GM23338 (cell line): ENCODE results near the gene PTCD2. TPM values are rescaled to one million over a fixed set of nuclear protein-coding genes. Genes with fewer than 3 reads are reported as not detected.
A peak's percentile ranks its signal among the peaks of the same experiment; 100 is the strongest.

ENCODE experiments used
- ATAC-seq: fragments of 200-7000 bp; cut with Tn5 transposase; 3 replicates; pipeline ENCODE4 v1.9.1; 2020
- DNase-seq: peaks from one replicate; pipeline ENCODE4 v3.0.0-alpha.2; 2015; ENCODE audit warnings: low spot score
- H2AFZ ChIP-seq: fragments of 200-600 bp; sonication (generic); 2 replicates; pipeline ENCODE4 v1.8.0; 2016; ENCODE audit warnings: antibody characterized with exemption, mild to moderate bottlenecking, moderate library complexity
- H3F3A ChIP-seq: fragments of 200-600 bp; sonication (generic); replicated peaks from 2 replicates; pipeline ENCODE4 v1.8.0; 2017; ENCODE audit warnings: antibody characterized with exemption, mixed run types, low read depth
- H3K27ac ChIP-seq: fragments of 200-600 bp; sonication (generic); 2 replicates; pipeline ENCODE4 v1.6.1; 2016; ENCODE audit warnings: low read depth
- H3K27me3 ChIP-seq: fragments of 200-600 bp; sonication (generic); 2 replicates; pipeline ENCODE4 v1.8.0; 2016; ENCODE audit warnings: mild to moderate bottlenecking, mixed run types, moderate library complexity; ENCODE audit not compliant: insufficient read depth
- H3K36me3 ChIP-seq: fragments of 200-600 bp; sonication (generic); 2 replicates; pipeline ENCODE4 v1.8.0; 2016; ENCODE audit warnings: mild to moderate bottlenecking; ENCODE audit not compliant: insufficient read depth
- H3K4me1 ChIP-seq: fragments of 200-600 bp; sonication (generic); 2 replicates; pipeline ENCODE4 v1.8.0; 2016; ENCODE audit warnings: mild to moderate bottlenecking, moderate library complexity; ENCODE audit not compliant: insufficient read depth
- H3K4me2 ChIP-seq: fragments of 200-600 bp; sonication (generic); 2 replicates; pipeline ENCODE4 v1.7.1; 2017; ENCODE audit warnings: mixed run types
- H3K4me3 ChIP-seq: fragments of 200-600 bp; sonication (generic); 2 replicates; pipeline ENCODE4 v1.6.1; 2016; ENCODE audit warnings: mixed run types
- H3K79me2 ChIP-seq: fragments of 200-600 bp; sonication (generic); replicated peaks from 2 replicates; pipeline ENCODE4 v1.8.0; 2017; ENCODE audit warnings: mild to moderate bottlenecking; ENCODE audit not compliant: insufficient read depth
- H3K9me2 ChIP-seq: fragments of 200-600 bp; sonication (generic); 2 replicates; pipeline ENCODE4 v1.8.0; 2017; ENCODE audit not compliant: insufficient read depth
- H4K20me1 ChIP-seq: fragments of 200-600 bp; sonication (generic); replicated peaks from 2 replicates; pipeline ENCODE4 v1.8.0; 2017; ENCODE audit warnings: mild to moderate bottlenecking; ENCODE audit not compliant: insufficient read depth
- H3K27ac Mint-ChIP-seq: 2 replicates; pipeline ENCODE4 v1.8.0; 2020; ENCODE audit warnings: inconsistent platforms, mild to moderate bottlenecking, moderate library complexity, mixed read lengths
- H3K27me3 Mint-ChIP-seq: 3 replicates; pipeline ENCODE4 v1.8.0; 2022; ENCODE audit warnings: low read depth, mild to moderate bottlenecking, moderate library complexity, mixed read lengths, inconsistent platforms; ENCODE audit not compliant: insufficient read depth, poor library complexity
- H3K36me3 Mint-ChIP-seq: 3 replicates; pipeline ENCODE4 v1.8.0; 2021; ENCODE audit warnings: low read depth, mild to moderate bottlenecking, inconsistent platforms, moderate library complexity, mixed read lengths
- H3K4me1 Mint-ChIP-seq: 3 replicates; pipeline ENCODE4 v1.8.0; 2020; ENCODE audit warnings: mild to moderate bottlenecking, inconsistent platforms, mixed read lengths
- H3K4me3 Mint-ChIP-seq: 3 replicates; pipeline ENCODE4 v1.8.0; 2021; ENCODE audit warnings: moderate library complexity, mild to moderate bottlenecking, inconsistent platforms, mixed read lengths
- H3K9me3 Mint-ChIP-seq: 3 replicates; pipeline ENCODE4 v1.8.0; 2020; ENCODE audit warnings: moderate library complexity, mild to moderate bottlenecking, inconsistent platforms, mixed read lengths
- CTCF ChIP-seq, 2 experiments: fragments of 200-600 bp in 1 of 2; sonication (generic) in 1 of 2; conservative IDR thresholded peaks; 2 replicates each; pipeline versions ENCODE4 v1.5.1 to v1.6.1; 2016 to 2017; ENCODE audit warnings: antibody characterized with exemption in 2 of 2, low read depth in 2 of 2, mild to moderate bottlenecking in 2 of 2, moderate library complexity in 1 of 2
- JUNB ChIP-seq: IDR thresholded peaks from one replicate; pipeline ENCODE4 v1.6.1; 2016; ENCODE audit warnings: antibody characterized with exemption; ENCODE audit not compliant: unreplicated experiment
- POLR2AphosphoS5 ChIP-seq: IDR thresholded peaks from 2 replicates; pipeline ENCODE4 v1.6.1; 2016; ENCODE audit warnings: antibody characterized with exemption, low read depth
- REST ChIP-seq: IDR thresholded peaks from one replicate; pipeline ENCODE4 v1.6.1; 2018; ENCODE audit warnings: antibody characterized with exemption; ENCODE audit not compliant: unreplicated experiment
- STAT1 ChIP-seq: IDR thresholded peaks from one replicate; pipeline ENCODE4 v1.6.1; 2016; ENCODE audit warnings: antibody characterized with exemption; ENCODE audit not compliant: unreplicated experiment
- ZNF331 ChIP-seq: fragments of 250-450 bp; sonication (Bioruptor Pico); IDR thresholded peaks from 2 replicates; pipeline ENCODE4 v1.5.0; 2020; ENCODE audit warnings: low read depth, mild to moderate bottlenecking, moderate library complexity
- polyA plus RNA-seq: library from polyadenylated mRNA; unstranded; fragments of >200 nt; fragmentation: Nextera tagmentation; extraction: Ambion mirVana; gene quantifications from 2 replicates; pipeline ENCODE4 v1.2.1, GENCODE V29; 2016
- total RNA-seq: library from RNA; depleted of rRNA; stranded (reverse); fragments of >200 nt; shearing (Covaris generic); gene quantifications from 2 replicates; pipeline ENCODE4 v1.2.3, GENCODE V29; 2014

The PTCD2 gene
- total and polyA plus RNA-seq, 2 experiments from 2014 or later = 8.8 to 14.5 TPM

GRCh38 chr5:72410688-72411295, 90.6 kb downstream of the PTCD2 start:
- no peaks in the 10 kb centered on the region for H3K27me3 ChIP-seq
- no peak overlapping the region for H3K27ac ChIP-seq
- H3K36me3 Mint-ChIP-seq = no peaks in the 10 kb centered on the region
- no peak overlapping the region for H3K4me2 ChIP-seq
- H3K4me1 ChIP-seq = no peaks in the 10 kb centered on the region
- peaks cover 1% of the 10 kb centered on the region for H3K27me3 Mint-ChIP-seq
- no peak overlapping the region for H2AFZ ChIP-seq
- H3K9me2 ChIP-seq = peaks cover 7% of the 10 kb centered on the region
- ATAC-seq (no peak), DNase-seq (no peak)
- no peak overlapping the region for H3K27ac Mint-ChIP-seq
- H3K4me1 Mint-ChIP-seq = peaks cover 3% of the 10 kb centered on the region; the same call in 2 of the 3 replicates
- no peak for TF ChIP-seq POLR2AphosphoS5
- no peaks in the 10 kb centered on the region for H3K79me2 ChIP-seq
- no peaks in the 10 kb centered on the region for H3K9me3 Mint-ChIP-seq
- H3K4me3 Mint-ChIP-seq = no peak overlapping the region
- no peaks in the 10 kb centered on the region for H4K20me1 ChIP-seq
- H3K36me3 ChIP-seq = no peaks in the 10 kb centered on the region
- no peak overlapping the region for H3K4me3 ChIP-seq
- no peaks in the 10 kb centered on the region for H3F3A ChIP-seq

- peaks cover 7% of the 10 kb centered on the region; the same call in 1 of the 2 replicates for H3K9me2 ChIP-seq
- H3K4me3 Mint-ChIP-seq = no peak overlapping the region
- H2AFZ ChIP-seq = no peak overlapping the region
- no peak overlapping the region for H3K27ac ChIP-seq
- DNase-seq (no peak), ATAC-seq (no peak)
- H3K27me3 Mint-ChIP-seq = peaks cover 3% of the 10 kb centered on the region
- no peak overlapping the region for H3K27ac Mint-ChIP-seq
- no peaks in the 10 kb centered on the region for H3K27me3 ChIP-seq
- H3K4me2 ChIP-seq = no peak overlapping the region
- TF ChIP-seq CTCF (conservative IDR thresholded peaks at IDR 0.05; ENCODE audit: low read depth in 2 of 2) (peak in 1 of 2 experiments; percentile 39; a peak in 2 of 4 replicates), POLR2AphosphoS5 (no peak), ZNF331 (CRISPR knock-in tag) (no peak)
- no peaks in the 10 kb centered on the region for H4K20me1 ChIP-seq
- H3K4me1 Mint-ChIP-seq = peaks cover 3% of the 10 kb centered on the region; the same call in 2 of the 3 replicates
- no peaks in the 10 kb centered on the region for H3K36me3 ChIP-seq
- H3K9me3 Mint-ChIP-seq = no peaks in the 10 kb centered on the region
- H3K36me3 Mint-ChIP-seq = no peaks in the 10 kb centered on the region
- H3K79me2 ChIP-seq = no peaks in the 10 kb centered on the region
- H3K4me3 ChIP-seq = no peak overlapping the region
- H3K4me1 ChIP-seq = no peaks in the 10 kb centered on the region
- no peaks in the 10 kb centered on the region for H3F3A ChIP-seq
These were observed 92.3 kb downstream of the PTCD2 start for GRCh38 chr5:72412283-72413055.

- H3K9me3 Mint-ChIP-seq = no peaks in the 10 kb centered on the region
- no peaks in the 10 kb centered on the region for H3K36me3 Mint-ChIP-seq
- Histone ChIP-seq H2AFZ (no peak overlapping the region), H3K9me2 (peaks cover 7% of the 10 kb centered on the region; the same call in 1 of the 2 replicates), H3F3A (no peaks in the 10 kb centered on the region), H3K27me3 (no peaks in the 10 kb centered on the region), H3K4me3 (no peak overlapping the region), H3K79me2 (no peaks in the 10 kb centered on the region), H3K36me3 (no peaks in the 10 kb centered on the region), H3K4me2 (no peak overlapping the region), H3K27ac (no peak overlapping the region), H3K4me1 (no peaks in the 10 kb centered on the region), H4K20me1 (no peaks in the 10 kb centered on the region)
- H3K27me3 Mint-ChIP-seq = peaks cover 6% of the 10 kb centered on the region
- DNase-seq (no peak), ATAC-seq (no peak)
- H3K27ac Mint-ChIP-seq = no peak overlapping the region
- H3K4me3 Mint-ChIP-seq = no peak overlapping the region
- H3K4me1 Mint-ChIP-seq = peaks cover 3% of the 10 kb centered on the region; the same call in 2 of the 3 replicates
- TF ChIP-seq STAT1 = no peak
- TF ChIP-seq POLR2AphosphoS5 = no peak
- TF ChIP-seq REST = no peak
- TF ChIP-seq ZNF331 (CRISPR knock-in tag) = no peak
- TF ChIP-seq JUNB = no peak
These were observed 95.6 kb downstream of the PTCD2 start for GRCh38 chr5:72415616-72416325.
